ENCODE results near the gene ZBP1. TPM values are rescaled to one million over a fixed set of nuclear protein-coding genes. Genes with fewer than 3 reads are reported as not detected.

ZBP1 gene
- total RNA-seq, 2 donors from 2014 or later, result 0.70 to 1.6 TPM

DNA sequence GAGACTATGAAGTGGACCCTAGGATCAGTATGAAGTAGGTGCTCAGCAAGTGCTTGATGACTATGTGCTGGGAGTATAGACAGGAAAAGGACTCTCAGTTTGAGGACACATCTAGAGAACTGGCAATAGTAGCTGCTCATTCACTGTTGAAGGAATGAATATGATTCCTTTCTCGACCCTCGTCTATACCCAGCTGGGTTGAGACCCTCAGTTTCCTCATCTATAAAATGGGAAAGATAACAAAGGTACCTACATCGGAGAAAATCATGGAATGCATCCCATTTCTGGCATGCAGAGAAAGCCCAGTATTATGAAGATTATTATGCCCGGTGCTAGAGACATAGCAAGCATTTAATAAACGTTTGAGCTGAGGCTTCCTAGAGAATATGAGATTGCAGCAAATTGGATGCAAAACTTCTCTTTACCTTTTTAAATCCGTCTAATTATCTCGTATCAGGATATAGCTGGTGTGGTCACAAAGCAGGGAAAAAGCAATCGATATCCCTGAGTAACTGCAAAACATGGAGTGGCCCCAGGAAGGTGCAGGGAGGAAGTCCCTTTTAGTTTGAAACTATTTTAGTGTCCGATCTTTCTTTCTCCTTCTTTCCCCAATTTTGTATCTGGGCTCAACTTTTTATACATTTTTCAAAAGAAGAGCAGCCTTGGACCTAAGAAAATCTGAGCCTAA lies 62.2 kb downstream of the ZBP1 start:
- Mint-ChIP-seq H3K27me3 (ENCODE audit: low read depth) (peaks cover 42% of the 10 kb centered on the region), H3K9me3 (no peaks in the 10 kb centered on the region), H3K27ac (no peak overlapping the region), H3K36me3 (ENCODE audit: insufficient read depth in 2 of 2) (no peaks in the 10 kb centered on the region), H3K4me1 (ENCODE audit: low read depth) (no peaks in the 10 kb centered on the region), H3K4me3 (no peak overlapping the region)
- DNase-seq, result no peak
- ATAC-seq (replicated peaks in 1 of 2), result no peak

DNA sequence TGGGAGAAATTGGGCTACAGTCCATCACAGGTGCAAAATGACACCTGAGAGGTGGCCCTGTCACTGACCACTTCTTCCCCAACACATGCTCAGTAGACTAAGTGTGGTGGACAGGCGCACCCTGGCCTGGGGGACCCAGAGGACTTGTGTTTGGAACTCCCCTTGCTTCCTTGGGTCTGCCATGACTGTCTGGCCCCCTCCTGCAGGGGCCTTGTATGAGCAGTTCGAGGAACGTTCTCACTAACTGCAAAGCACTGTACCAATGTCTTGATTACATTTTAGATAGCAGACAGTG lies 63.3 kb downstream of the ZBP1 start:
- H3K36me3 Mint-ChIP-seq (ENCODE audit: insufficient read depth in 2 of 2), result no peaks in the 10 kb centered on the region
- no peak overlapping the region for H3K4me3 Mint-ChIP-seq
- ATAC-seq (replicated peaks in 1 of 2) (no peak), DNase-seq (no peak)
- no peaks in the 10 kb centered on the region for H3K9me3 Mint-ChIP-seq
- peaks cover 41% of the 10 kb centered on the region for H3K27me3 Mint-ChIP-seq (ENCODE audit: low read depth)
- no peak overlapping the region for H3K27ac Mint-ChIP-seq
- H3K4me1 Mint-ChIP-seq (ENCODE audit: low read depth), result no peaks in the 10 kb centered on the region

DNA sequence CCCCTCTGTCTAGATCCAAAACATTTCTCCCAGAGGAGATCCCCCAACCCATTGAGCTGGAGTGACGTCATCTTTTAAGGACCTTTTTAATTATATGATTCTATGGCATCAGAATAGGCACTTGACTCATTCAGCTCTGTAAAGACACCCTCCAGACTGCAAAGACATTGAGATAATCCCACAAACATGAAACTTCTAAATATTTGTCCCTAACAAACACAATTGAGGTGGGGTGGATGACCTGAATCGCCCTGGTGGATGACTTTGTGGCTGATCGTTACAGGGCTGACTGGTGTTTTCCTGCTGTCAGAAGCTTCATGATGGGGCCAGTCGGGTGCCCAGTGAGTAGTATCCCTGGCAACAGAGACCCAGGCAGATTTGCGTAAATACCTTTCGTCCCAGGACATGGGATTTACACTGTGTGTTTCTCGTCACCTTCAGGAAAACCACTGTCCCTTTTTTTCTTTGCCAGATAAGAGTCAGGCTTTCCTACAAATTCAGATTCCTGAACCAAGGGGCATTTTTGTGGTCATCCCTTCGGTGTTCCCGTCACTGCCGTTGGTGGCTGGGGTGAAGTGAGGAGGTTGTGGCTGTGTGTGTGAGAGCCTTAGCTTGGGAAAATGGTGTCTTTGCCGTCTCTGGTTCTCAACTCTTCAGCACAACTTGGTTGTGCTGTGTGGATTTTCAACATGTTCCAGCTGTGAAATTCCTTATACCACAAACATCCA lies 64.6 kb downstream of the ZBP1 start:
- ATAC-seq (replicated peaks in 1 of 2), result no peak
- H3K36me3 Mint-ChIP-seq (ENCODE audit: insufficient read depth in 2 of 2), result no peaks in the 10 kb centered on the region
- peaks cover 42% of the 10 kb centered on the region for H3K27me3 Mint-ChIP-seq (ENCODE audit: low read depth)
- no peaks in the 10 kb centered on the region for H3K9me3 Mint-ChIP-seq
- no peak overlapping the region for H3K27ac Mint-ChIP-seq
- H3K4me3 Mint-ChIP-seq, result no peak overlapping the region
- DNase-seq, result no peak
- no peaks in the 10 kb centered on the region for H3K4me1 Mint-ChIP-seq (ENCODE audit: low read depth)

Other genes starting within 250 kb of the ZBP1 start
- gene RBM38, start 229.0 kb downstream of the ZBP1 start, total RNA-seq, result 10 to 100 TPM; 61.4 to 79.8 TPM
- gene CTCFL, start 95.3 kb downstream of the ZBP1 start, total RNA-seq, result not detected
- not detected for gene PCK1, start 59.3 kb downstream of the ZBP1 start, total RNA-seq
- 1 to 10 TPM; 4.3 to 4.6 TPM for gene PMEPA1, start 89.6 kb upstream of the ZBP1 start, total RNA-seq

All from activated T-cell treated with anti-CD3 and anti-CD28 coated beads, Interleukin-2, amount 50 U/mL, for 72 hours (primary cell).